ENCODE data around the gene DQX1. TPM values are rescaled to one million over a fixed set of nuclear protein-coding genes. Genes with fewer than 3 reads are reported as not detected.

Gene DQX1
- total and polyA plus RNA-seq, 9 of the 15 experiments (the other 6 are each of a cell fraction or from before 2014, with no cell fraction given), result 0.04 to 0.38 (median 0.18) TPM; not detected in 1

DNA sequence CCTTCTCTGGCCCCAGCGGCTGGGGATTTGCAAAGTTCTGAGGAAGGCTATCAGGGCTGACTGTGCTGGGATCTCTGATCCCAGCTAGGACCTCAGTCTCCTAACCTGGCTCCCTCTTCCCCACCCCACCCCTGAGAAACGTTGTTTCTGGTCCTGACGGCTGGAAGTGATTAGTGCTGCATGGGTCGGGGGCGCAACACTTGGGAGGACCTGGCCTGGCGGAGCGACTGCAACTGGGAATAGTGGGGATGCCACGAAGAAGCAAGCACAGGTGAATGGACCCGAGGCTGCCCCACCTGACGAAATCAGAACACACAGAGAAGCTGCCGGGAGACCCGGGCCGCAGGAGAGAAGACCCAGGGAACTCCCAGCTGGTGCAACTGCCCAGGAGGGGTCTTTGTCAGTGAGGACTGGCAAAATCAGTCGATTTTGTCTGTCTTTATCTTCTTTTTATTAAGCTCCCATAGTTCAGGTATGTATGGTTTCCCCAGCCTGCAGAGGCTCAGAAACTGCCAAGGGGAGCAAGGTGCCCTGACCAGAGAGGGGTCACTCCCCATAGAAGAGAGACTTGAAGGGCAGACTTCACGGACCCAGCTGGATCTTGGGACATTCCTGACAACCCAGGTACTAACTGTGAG is 26.0 kb downstream of the DQX1 start:
- H3K4me1 ChIP-seq (replicated peaks in 1 of 2; ENCODE audit: control insufficient read depth in 2 of 2, insufficient read depth in 2 of 2, low read length in 2 of 2), result peaks cover 19 to 51% of the 10 kb centered on the region in 2 experiments; a peak in 4 of 5 replicates
- BruUV-seq (replicated peaks), result no TSS peak
- no peak overlapping the region for H3K9ac ChIP-seq (ENCODE audit: insufficient read depth in 1 of 2, low read depth in 2 of 2, low read length in 2 of 2)
- no peak overlapping the region for H2AFZ ChIP-seq (ENCODE audit: low read depth, low read length)
- in situ Hi-C loops (cut with MboI), result no loop called here
- DNase-seq (ENCODE audit: extremely low read depth in 1 of 4, low spot score in 3 of 4) (no peak), ATAC-seq (no peak), FAIRE-seq (no peak)
- ChIA-PET CTCF (ENCODE audit: low intra/inter-chr PET ratio) (no interaction called here), POLR2A (interaction anchor here (0.6 to 2.4 kb wide), 6 partner anchors 8 to 1114 kb away, joined by 3 to 13 read pairs (median 4); partner anchors contain the start of genes ALMS1, CCDC142 and TTC31)
- no peaks in the 10 kb centered on the region for H3K9me3 ChIP-seq (replicated peaks; ENCODE audit: control insufficient read depth, insufficient read depth, low read depth, low read length)
- H3K4me2 ChIP-seq (ENCODE audit: insufficient read depth, low read length), result no peak overlapping the region
- no peak overlapping the region for H3K4me3 ChIP-seq
- H3K9me1 ChIP-seq (ENCODE audit: control insufficient read depth, insufficient read depth, low read length), result no peaks in the 10 kb centered on the region
- intact Hi-C loops (cut with micrococcal nuclease), result loop anchor here (5.0 kb wide), 1 partner anchor 72 kb away; no protein-coding TSS in a partner anchor
- 70% methylated on average over 15 of the region's 15 CpGs for WGBS (ENCODE audit: insufficient coverage, low coverage, missing lambda C conversion rate)
- H3K36me3 ChIP-seq (ENCODE audit: control insufficient read depth, insufficient read depth, low read length), result peaks cover 2% of the 10 kb centered on the region; the same call in 1 of the 3 replicates
- no peaks in the 10 kb centered on the region for H4K20me1 ChIP-seq (replicated peaks; ENCODE audit: control insufficient read depth, insufficient read depth, low read length)
- no peaks in the 10 kb centered on the region for H3K27me3 ChIP-seq (ENCODE audit: control insufficient read depth in 2 of 2, insufficient read depth in 2 of 2, low read length in 2 of 2)
- H3K79me2 ChIP-seq (ENCODE audit: control insufficient read depth, insufficient read depth, low read length), result peaks cover 25% of the 10 kb centered on the region
- TF ChIP-seq CXXC5 (CRISPR knock-in tag; IDR thresholded peaks at IDR 0.05) (no peak), FOXA1 (IDR thresholded peaks at IDR 0.05; ENCODE audit: borderline replicate concordance) (no peak), FOXK1 (CRISPR knock-in tag; IDR thresholded peaks at IDR 0.05; ENCODE audit: borderline replicate concordance) (no peak), NRF1 (conservative IDR thresholded peaks at IDR 0.05 in 1 of 2, IDR thresholded peaks at IDR 0.05 in 1 of 2) (no peak), CHCHD3 (CRISPR knock-in tag; IDR thresholded peaks at IDR 0.05) (no peak)
- TF ChIP-seq, protein P1, sequence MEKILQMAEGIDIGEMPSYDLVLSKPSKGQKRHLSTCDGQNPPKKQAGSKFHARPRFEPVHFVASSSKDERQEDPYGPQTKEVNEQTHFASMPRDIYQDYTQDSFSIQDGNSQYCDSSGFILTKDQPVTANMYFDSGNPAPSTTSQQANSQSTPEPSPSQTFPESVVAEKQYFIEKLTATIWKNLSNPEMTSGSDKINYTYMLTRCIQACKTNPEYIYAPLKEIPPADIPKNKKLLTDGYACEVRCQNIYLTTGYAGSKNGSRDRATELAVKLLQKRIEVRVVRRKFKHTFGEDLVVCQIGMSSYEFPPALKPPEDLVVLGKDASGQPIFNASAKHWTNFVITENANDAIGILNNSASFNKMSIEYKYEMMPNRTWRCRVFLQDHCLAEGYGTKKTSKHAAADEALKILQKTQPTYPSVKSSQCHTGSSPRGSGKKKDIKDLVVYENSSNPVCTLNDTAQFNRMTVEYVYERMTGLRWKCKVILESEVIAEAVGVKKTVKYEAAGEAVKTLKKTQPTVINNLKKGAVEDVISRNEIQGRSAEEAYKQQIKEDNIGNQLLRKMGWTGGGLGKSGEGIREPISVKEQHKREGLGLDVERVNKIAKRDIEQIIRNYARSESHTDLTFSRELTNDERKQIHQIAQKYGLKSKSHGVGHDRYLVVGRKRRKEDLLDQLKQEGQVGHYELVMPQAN (IDR thresholded peaks at IDR 0.05; ENCODE audit: borderline replicate concordance), result no peak
- TF ChIP-seq, protein P2, sequence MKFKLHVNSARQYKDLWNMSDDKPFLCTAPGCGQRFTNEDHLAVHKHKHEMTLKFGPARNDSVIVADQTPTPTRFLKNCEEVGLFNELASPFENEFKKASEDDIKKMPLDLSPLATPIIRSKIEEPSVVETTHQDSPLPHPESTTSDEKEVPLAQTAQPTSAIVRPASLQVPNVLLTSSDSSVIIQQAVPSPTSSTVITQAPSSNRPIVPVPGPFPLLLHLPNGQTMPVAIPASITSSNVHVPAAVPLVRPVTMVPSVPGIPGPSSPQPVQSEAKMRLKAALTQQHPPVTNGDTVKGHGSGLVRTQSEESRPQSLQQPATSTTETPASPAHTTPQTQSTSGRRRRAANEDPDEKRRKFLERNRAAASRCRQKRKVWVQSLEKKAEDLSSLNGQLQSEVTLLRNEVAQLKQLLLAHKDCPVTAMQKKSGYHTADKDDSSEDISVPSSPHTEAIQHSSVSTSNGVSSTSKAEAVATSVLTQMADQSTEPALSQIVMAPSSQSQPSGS (CRISPR knock-in tag; IDR thresholded peaks at IDR 0.05), result no peak
- H3K27ac ChIP-seq (ENCODE audit: extremely low read depth, low read depth, low read length), result no peak overlapping the region

Measured in K562 (cell line).